K562 (cell line): ENCODE measurements around the gene HDAC1. TPM values are rescaled to one million over a fixed set of nuclear protein-coding genes. Genes with fewer than 3 reads are reported as not detected.

Source experiments
- E2F6 ChIP-seq, 2 experiments: IDR thresholded peaks; 2 replicates each; pipeline ENCODE4 v1.6.1; 2011; ENCODE audit warnings: borderline replicate concordance in 1 of 2, control low read depth in 1 of 2, low read depth in 1 of 2, low read length in 1 of 2, mild to moderate bottlenecking in 1 of 2, mixed read lengths in 1 of 2, moderate library complexity in 1 of 2; ENCODE audit not compliant: insufficient read depth in 1 of 2, insufficient read length in 1 of 2, poor library complexity in 1 of 2, severe bottlenecking in 1 of 2; ENCODE audit errors: extremely low read depth in 1 of 2
- GABPB1 ChIP-seq: sonication (generic); formaldehyde crosslinking; IDR thresholded peaks from 2 replicates; pipeline ENCODE4 v1.8.0; 2022; ENCODE audit warnings: mild to moderate bottlenecking, missing genetic modification reagents
- HNRNPL ChIP-seq: fragments of 200-400 bp; formaldehyde crosslinking; IDR thresholded peaks from 2 replicates; pipeline ENCODE4 v1.6.1; 2017; ENCODE audit warnings: low read depth, mild to moderate bottlenecking, low read length
- KLF6 ChIP-seq: fragments of 250-450 bp; sonication (Bioruptor Pico); IDR thresholded peaks from 2 replicates; pipeline ENCODE4 v1.4.0; 2020; ENCODE audit warnings: mild to moderate bottlenecking, moderate library complexity, borderline replicate concordance
- REST ChIP-seq, 2 experiments: fragments of 450-650 bp; formaldehyde crosslinking in 1 of 2; IDR thresholded peaks; 2 replicates each; pipeline versions ENCODE4 v1.4.0 to v1.6.1; 2014 to 2020; ENCODE audit warnings: mild to moderate bottlenecking in 2 of 2, borderline replicate concordance in 1 of 2, low read depth in 1 of 2
- SMARCE1 ChIP-seq: fragments of 450-650 bp; IDR thresholded peaks from 2 replicates; pipeline ENCODE4 v1.7.1; 2016; ENCODE audit warnings: mild to moderate bottlenecking
- SREBF1 ChIP-seq: fragments of 150-350 bp; IDR thresholded peaks from 2 replicates; pipeline ENCODE4 v1.6.1; 2014; ENCODE audit warnings: antibody characterized with exemption, low read depth, low read length, borderline replicate concordance
- TFAM ChIP-seq: fragments of 250-450 bp; sonication (Bioruptor Pico); conservative IDR thresholded peaks from 2 replicates; pipeline ENCODE4 v1.5.0; 2021; ENCODE audit warnings: mild to moderate bottlenecking, moderate library complexity
- ZC3H11A ChIP-seq: IDR thresholded peaks from 2 replicates; pipeline ENCODE4 v1.6.1; 2012; ENCODE audit warnings: low read depth, low read length, improper control_type of control experiment
- polyA plus RNA-seq, 8 experiments: library from polyadenylated mRNA; depleted of rRNA in 4 of 8; stranded (reverse) in 5 of 8; unstranded in 3 of 8; fragments of >200 nt; fragmentation: Nextera tagmentation in 2 of 8; fragmentation: Illumina TruSeq in 1 of 8; extraction: Ambion mirVana in 2 of 8; extraction: Trizol in 1 of 8; gene quantifications; 2 replicates each; pipeline versions ENCODE4 v1.2.1 to v1.2.3, GENCODE V29; 2011 to 2014; ENCODE audit warnings: inconsistent platforms in 1 of 8, missing spikeins in 1 of 8
- total RNA-seq, 7 experiments: library from RNA; depleted of rRNA in 6 of 7; stranded (reverse); fragments of >200 nt in 6 of 7; fragmentation: Illumina TruSeq in 2 of 7; extraction: Trizol in 2 of 7; gene quantifications; 2 replicates each; pipeline versions ENCODE4 v1.2.1 to v1.2.3, GENCODE V29; 2011 to 2021; ENCODE audit warnings: low replicate concordance in 1 of 7
- TF ChIP-seq, protein P1 (sequence below): IDR thresholded peaks from 3 replicates; pipeline ENCODE4 v1.6.1; 2011; ENCODE audit warnings: borderline replicate concordance, mild to moderate bottlenecking, moderate library complexity; ENCODE audit not compliant: insufficient read length; ENCODE audit errors: extremely low read depth
- TF ChIP-seq, protein P2 (sequence below): fragments of 250-450 bp; sonication (Bioruptor Pico); IDR thresholded peaks from 2 replicates; pipeline ENCODE4 v1.4.0; 2020; ENCODE audit warnings: mild to moderate bottlenecking, moderate library complexity

The HDAC1 gene
- total and polyA plus RNA-seq, 9 of the 15 experiments (the other 6 are each of a cell fraction or from before 2014, with no cell fraction given): 169 to 384 (median 193) TPM

- no peak for TF ChIP-seq KLF6
- TF ChIP-seq GABPB1 (CRISPR knock-in tag): no peak
- TF ChIP-seq TFAM: no peak
- TF ChIP-seq, protein P1, sequence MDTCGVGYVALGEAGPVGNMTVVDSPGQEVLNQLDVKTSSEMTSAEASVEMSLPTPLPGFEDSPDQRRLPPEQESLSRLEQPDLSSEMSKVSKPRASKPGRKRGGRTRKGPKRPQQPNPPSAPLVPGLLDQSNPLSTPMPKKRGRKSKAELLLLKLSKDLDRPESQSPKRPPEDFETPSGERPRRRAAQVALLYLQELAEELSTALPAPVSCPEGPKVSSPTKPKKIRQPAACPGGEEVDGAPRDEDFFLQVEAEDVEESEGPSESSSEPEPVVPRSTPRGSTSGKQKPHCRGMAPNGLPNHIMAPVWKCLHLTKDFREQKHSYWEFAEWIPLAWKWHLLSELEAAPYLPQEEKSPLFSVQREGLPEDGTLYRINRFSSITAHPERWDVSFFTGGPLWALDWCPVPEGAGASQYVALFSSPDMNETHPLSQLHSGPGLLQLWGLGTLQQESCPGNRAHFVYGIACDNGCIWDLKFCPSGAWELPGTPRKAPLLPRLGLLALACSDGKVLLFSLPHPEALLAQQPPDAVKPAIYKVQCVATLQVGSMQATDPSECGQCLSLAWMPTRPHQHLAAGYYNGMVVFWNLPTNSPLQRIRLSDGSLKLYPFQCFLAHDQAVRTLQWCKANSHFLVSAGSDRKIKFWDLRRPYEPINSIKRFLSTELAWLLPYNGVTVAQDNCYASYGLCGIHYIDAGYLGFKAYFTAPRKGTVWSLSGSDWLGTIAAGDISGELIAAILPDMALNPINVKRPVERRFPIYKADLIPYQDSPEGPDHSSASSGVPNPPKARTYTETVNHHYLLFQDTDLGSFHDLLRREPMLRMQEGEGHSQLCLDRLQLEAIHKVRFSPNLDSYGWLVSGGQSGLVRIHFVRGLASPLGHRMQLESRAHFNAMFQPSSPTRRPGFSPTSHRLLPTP: no peak
- TF ChIP-seq SMARCE1: peak; percentile 69; the same call in 1 of the 2 replicates
- no peak for TF ChIP-seq HNRNPL
- TF ChIP-seq, protein P2, sequence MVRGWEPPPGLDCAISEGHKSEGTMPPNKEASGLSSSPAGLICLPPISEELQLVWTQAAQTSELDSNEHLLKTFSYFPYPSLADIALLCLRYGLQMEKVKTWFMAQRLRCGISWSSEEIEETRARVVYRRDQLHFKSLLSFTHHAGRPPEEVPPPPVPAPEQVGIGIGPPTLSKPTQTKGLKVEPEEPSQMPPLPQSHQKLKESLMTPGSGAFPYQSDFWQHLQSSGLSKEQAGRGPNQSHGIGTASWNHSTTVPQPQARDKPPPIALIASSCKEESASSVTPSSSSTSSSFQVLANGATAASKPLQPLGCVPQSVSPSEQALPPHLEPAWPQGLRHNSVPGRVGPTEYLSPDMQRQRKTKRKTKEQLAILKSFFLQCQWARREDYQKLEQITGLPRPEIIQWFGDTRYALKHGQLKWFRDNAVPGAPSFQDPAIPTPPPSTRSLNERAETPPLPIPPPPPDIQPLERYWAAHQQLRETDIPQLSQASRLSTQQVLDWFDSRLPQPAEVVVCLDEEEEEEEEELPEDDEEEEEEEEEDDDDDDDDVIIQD (CRISPR knock-in tag): no peak
- no peak for TF ChIP-seq ZC3H11A
- no peak for TF ChIP-seq REST (IDR thresholded peaks at IDR 0.05; ENCODE audit: borderline replicate concordance)
- no peak for TF ChIP-seq REST (CRISPR knock-in tag; IDR thresholded peaks at IDR 0.05; ENCODE audit: low read depth)
- TF ChIP-seq E2F6 (IDR thresholded peaks at IDR 0.05; ENCODE audit: borderline replicate concordance in 1 of 2, extremely low read depth in 1 of 2, insufficient read depth in 1 of 2, insufficient read length in 1 of 2, low read depth in 1 of 2, low read length in 1 of 2, poor library complexity in 1 of 2, severe bottlenecking in 1 of 2): no peak
- no peak for TF ChIP-seq SREBF1
Measured at GRCh38 chr1:32272557-32273390, 19.1 kb upstream of the HDAC1 start (continued).
